Mucosa of descending colon (tissue), 3 donors: ENCODE data around the gene CD69. TPM values are rescaled to one million over a fixed set of nuclear protein-coding genes. Genes with fewer than 3 reads are reported as not detected.

Experiments
- ATAC-seq: fragments of 200-7000 bp; cut with Tn5 transposase; one replicate; pipeline ENCODE4 v1.9.1; 2020; ENCODE audit warnings: mild to moderate bottlenecking, moderate library complexity
- DNase-seq, 3 donors: peaks; one replicate each; pipeline ENCODE4 v3.0.0-alpha.2; 2020
- H3K36me3 ChIP-seq: fragments of 200-600 bp; one replicate; pipeline ENCODE4 v1.8.0; 2021; ENCODE audit warnings: low read depth, mild to moderate bottlenecking
- H3K4me1 ChIP-seq: fragments of 200-600 bp; one replicate; pipeline ENCODE4 v1.8.0; 2021; ENCODE audit warnings: low read depth, mild to moderate bottlenecking
- H3K4me3 ChIP-seq: fragments of 200-600 bp; one replicate; pipeline ENCODE4 v1.8.0; 2021; ENCODE audit warnings: mild to moderate bottlenecking
- H3K9me3 ChIP-seq: fragments of 200-600 bp; one replicate; pipeline ENCODE4 v1.8.0; 2021; ENCODE audit warnings: mild to moderate bottlenecking
- intact Hi-C, 2 donors: fragments of 100-400 bp; cut with DNase I in 1 of 2; cut with micrococcal nuclease in 1 of 2; formaldehyde crosslinking; loops; one replicate each; pipeline versions ENCODE4 v1.11.0 to v1.11.1; 2022; cut with DNase I, micrococcal nuclease
- total RNA-seq, 3 donors: library from RNA; stranded (reverse); fragmentation: NEBNext Ultra II Directional in 2 of 3; extraction: Animal tissue kit (Norgen Biotek cat#: 25700) in 2 of 3; gene quantifications; one replicate each; pipeline versions ENCODE4 v1.2.1 to v1.2.4, GENCODE V29; 2021 to 2023
- TF ChIP-seq, protein P1 (sequence below): fragments of 200-600 bp; IDR thresholded peaks from one replicate; pipeline ENCODE4 v1.8.0; 2022; ENCODE audit warnings: antibody characterized with exemption, mild to moderate bottlenecking
- donor health status: DM: no; HTN: no; CAD: no; lungs with moderate emphysema.
- donor health status: DM: no; HTN: no; CAD: no.
- donor health status: DM: no; HTN: yes; CAD: no.

Gene CD69
- total RNA-seq, 3 donors from 2014 or later, result 2.4 to 4.7 (median 3.2) TPM

DNA sequence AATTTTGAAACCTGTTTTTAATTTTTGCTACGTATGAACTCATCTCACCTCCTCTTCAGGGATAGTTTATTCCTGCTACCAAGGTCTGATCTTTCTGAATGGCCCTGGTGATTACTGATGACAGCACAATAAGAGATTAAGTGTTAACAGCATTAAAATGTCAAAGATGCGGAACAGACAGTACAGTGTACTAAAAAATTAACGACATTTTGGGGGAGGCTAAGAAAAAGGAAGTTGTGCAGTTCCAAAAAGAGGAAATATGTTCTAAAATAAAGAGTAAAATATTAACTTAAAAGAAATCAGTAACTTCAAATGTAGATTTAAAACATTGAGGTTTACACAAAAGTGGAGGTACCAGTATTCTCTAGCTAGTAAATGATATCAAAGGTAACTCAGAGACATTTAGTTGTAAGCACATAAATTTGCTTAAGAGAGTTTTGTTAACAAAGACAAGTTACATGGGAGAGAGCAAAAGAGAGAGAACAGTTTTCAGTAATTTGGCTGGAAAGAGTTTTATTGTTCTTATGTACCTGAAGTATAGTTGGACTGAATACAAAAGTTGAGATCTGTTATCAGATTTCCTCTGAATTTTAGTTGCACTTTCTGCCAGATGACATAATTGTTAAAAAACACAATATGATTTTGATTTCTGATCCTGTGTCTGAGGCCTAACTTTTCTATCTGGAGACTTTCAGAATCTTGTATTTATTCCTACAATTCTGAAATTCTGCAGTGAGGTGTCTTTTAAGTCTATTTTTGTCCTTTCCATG, 23.6 kb downstream of the CD69 start:
- ATAC-seq (peak; percentile 36), DNase-seq (no peak)
- intact Hi-C loops, result no loop called here
- no peaks in the 10 kb centered on the region for H3K9me3 ChIP-seq
- peaks cover 4% of the 10 kb centered on the region for H3K4me1 ChIP-seq
- H3K4me3 ChIP-seq, result no peak overlapping the region
- TF ChIP-seq, protein P1, sequence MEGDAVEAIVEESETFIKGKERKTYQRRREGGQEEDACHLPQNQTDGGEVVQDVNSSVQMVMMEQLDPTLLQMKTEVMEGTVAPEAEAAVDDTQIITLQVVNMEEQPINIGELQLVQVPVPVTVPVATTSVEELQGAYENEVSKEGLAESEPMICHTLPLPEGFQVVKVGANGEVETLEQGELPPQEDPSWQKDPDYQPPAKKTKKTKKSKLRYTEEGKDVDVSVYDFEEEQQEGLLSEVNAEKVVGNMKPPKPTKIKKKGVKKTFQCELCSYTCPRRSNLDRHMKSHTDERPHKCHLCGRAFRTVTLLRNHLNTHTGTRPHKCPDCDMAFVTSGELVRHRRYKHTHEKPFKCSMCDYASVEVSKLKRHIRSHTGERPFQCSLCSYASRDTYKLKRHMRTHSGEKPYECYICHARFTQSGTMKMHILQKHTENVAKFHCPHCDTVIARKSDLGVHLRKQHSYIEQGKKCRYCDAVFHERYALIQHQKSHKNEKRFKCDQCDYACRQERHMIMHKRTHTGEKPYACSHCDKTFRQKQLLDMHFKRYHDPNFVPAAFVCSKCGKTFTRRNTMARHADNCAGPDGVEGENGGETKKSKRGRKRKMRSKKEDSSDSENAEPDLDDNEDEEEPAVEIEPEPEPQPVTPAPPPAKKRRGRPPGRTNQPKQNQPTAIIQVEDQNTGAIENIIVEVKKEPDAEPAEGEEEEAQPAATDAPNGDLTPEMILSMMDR, result no peak
- no peaks in the 10 kb centered on the region for H3K36me3 ChIP-seq

DNA sequence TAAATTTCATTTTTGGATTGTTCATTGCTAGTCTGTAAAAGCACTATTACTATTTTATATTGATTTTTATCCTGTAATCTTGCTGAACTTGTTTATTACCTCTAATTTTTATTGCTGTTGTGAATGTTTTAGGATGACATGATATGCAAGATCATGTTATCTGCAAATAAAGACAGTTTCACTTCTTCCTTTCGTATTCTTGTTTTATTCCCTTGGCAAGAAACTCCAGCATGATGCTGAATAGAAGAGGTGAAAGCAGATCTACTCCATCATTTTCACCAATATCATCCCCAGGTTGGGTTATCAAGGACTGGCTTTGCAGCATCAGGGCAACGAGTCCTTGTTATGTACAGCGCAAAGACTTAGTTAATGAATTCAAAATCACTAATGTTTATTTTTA, 25.1 kb downstream of the CD69 start:
- intact Hi-C loops, result no loop called here
- no peak for ATAC-seq
- Histone ChIP-seq H3K4me1 (peaks cover 4% of the 10 kb centered on the region), H3K36me3 (no peaks in the 10 kb centered on the region), H3K9me3 (no peaks in the 10 kb centered on the region), H3K4me3 (no peak overlapping the region)
- no peak for DNase-seq
- TF ChIP-seq, protein P1, result no peak

GRCh38 chr12:9732921-9733461, 27.7 kb downstream of the CD69 start, which contains the start of gene CLECL1:
TSS of gene CLECL1 (minus strand) at chr12:9733097.
- intact Hi-C loops, result no loop called here
- TF ChIP-seq, protein P1, result no peak
- peaks cover 4% of the 10 kb centered on the region for H3K4me1 ChIP-seq
- no peaks in the 10 kb centered on the region for H3K36me3 ChIP-seq
- no peak within 1 kb of the TSS for H3K4me3 ChIP-seq
- H3K9me3 ChIP-seq, result no peaks in the 10 kb centered on the region
- DNase-seq (no peak), ATAC-seq (no peak)

- TF ChIP-seq, protein P1, result no peak
- ATAC-seq (peak; percentile 51), DNase-seq (no peak)
- H3K9me3 ChIP-seq, result no peaks in the 10 kb centered on the region
- H3K4me1 ChIP-seq, result no peaks in the 10 kb centered on the region
- H3K4me3 ChIP-seq, result no peak overlapping the region
- H3K36me3 ChIP-seq, result no peaks in the 10 kb centered on the region
- intact Hi-C loops, result no loop called here
These were observed 28.9 kb downstream of the CD69 start for GRCh38 chr12:9731797-9732196.

DNA sequence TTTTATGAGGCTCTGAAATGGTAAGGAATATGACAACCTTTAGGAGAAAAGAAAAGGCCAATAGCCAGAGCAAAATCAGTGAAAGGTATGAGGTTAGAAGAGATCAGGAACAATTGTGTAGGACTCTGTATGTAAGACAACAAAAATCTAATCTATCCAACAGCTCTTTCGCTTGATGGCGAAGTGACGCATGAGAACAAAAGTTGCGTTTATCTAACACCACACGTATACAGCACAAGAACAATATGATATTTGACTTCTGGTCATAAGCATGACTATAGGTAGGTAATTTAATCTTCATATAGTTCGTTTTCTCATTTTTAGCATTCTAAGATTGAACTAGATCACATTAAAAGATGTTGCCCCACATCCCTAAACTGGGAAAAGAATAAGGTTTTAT, 29.3 kb downstream of the CD69 start:
- H3K4me3 ChIP-seq, result no peak overlapping the region
- TF ChIP-seq, protein P1, result no peak
- no peaks in the 10 kb centered on the region for H3K4me1 ChIP-seq
- no peak for DNase-seq
- ATAC-seq, result no peak
- H3K9me3 ChIP-seq, result no peaks in the 10 kb centered on the region
- intact Hi-C loops, result no loop called here
- H3K36me3 ChIP-seq, result no peaks in the 10 kb centered on the region
